ENCODE measurements around the gene CDH4. TPM values are rescaled to one million over a fixed set of nuclear protein-coding genes. Genes with fewer than 3 reads are reported as not detected.

The CDH4 gene
- total RNA-seq, 1 experiment from 2014 or later = 5.3 TPM

DNA sequence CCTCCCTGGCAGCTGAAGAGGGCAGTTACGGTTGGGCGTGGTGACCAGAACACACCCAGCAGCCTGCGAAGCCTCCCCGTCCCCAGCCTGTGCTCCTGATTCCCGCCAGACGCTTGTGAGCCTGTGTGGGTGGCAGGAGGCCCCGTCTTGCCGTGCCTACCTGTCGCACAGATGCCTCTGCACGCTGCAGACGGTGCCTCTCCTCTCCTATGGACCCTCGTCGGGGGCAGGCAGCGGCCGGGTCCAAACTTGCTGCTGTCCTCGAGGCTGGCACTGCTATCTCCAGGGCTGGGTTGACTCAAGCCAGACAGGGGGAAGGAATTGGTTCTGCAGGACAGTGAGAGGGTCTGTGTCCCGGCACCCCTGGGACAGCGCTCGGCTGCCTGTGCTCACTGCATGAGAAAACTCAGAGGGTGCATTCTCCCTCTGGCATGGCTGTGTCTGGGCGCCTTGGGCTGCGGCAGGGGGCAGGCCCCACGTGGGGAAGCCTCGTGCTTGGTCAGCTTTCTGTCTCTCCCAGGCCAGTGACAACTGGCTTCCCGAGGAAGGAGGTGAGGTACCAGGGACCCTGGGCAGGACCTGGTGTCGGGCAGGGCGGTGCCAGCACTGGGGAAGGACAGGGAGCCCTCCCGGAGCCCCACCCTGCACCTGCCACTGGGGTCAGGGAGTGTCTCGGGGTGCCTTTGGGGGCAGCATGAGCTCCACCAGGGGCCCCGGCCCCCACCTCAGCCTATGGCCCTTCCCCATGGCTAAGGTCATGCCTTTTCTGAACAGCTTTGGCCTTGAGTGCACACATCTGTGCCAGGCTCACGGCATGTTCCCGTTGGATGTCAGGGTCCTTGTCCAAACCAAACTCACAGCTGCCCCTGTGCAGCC lies 686.1 kb downstream of the CDH4 start:
- Mint-ChIP-seq H3K4me1 (peaks cover 14% of the 10 kb centered on the region), H3K9me3 (no peaks in the 10 kb centered on the region), H3K27ac (no peak overlapping the region), H3K27me3 (ENCODE audit: low read depth) (no peaks in the 10 kb centered on the region), H3K36me3 (no peaks in the 10 kb centered on the region), H3K4me3 (no peak overlapping the region)
- no peak for DNase-seq (ENCODE audit: low spot score)
- ChIA-PET CTCF (interaction anchor here (0.6 kb wide), 1 partner anchor 13 kb away, joined by 6 read pairs; no protein-coding TSS in a partner anchor), POLR2A (no interaction called here)
- TF ChIP-seq HMGA2 (CRISPR knock-in tag; IDR thresholded peaks at IDR 0.05) = no peak
- TF ChIP-seq, protein P1, sequence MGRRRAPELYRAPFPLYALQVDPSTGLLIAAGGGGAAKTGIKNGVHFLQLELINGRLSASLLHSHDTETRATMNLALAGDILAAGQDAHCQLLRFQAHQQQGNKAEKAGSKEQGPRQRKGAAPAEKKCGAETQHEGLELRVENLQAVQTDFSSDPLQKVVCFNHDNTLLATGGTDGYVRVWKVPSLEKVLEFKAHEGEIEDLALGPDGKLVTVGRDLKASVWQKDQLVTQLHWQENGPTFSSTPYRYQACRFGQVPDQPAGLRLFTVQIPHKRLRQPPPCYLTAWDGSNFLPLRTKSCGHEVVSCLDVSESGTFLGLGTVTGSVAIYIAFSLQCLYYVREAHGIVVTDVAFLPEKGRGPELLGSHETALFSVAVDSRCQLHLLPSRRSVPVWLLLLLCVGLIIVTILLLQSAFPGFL (CRISPR knock-in tag; IDR thresholded peaks at IDR 0.05; ENCODE audit: borderline replicate concordance) = no peak
- no peak for TF ChIP-seq GTF2I (CRISPR knock-in tag; conservative IDR thresholded peaks at IDR 0.05)
- TF ChIP-seq ZNF396 (CRISPR knock-in tag; IDR thresholded peaks at IDR 0.05; ENCODE audit: borderline replicate concordance) = no peak
- no peak for TF ChIP-seq TEAD4 (CRISPR knock-in tag; IDR thresholded peaks at IDR 0.05)
- TF ChIP-seq, protein P2, sequence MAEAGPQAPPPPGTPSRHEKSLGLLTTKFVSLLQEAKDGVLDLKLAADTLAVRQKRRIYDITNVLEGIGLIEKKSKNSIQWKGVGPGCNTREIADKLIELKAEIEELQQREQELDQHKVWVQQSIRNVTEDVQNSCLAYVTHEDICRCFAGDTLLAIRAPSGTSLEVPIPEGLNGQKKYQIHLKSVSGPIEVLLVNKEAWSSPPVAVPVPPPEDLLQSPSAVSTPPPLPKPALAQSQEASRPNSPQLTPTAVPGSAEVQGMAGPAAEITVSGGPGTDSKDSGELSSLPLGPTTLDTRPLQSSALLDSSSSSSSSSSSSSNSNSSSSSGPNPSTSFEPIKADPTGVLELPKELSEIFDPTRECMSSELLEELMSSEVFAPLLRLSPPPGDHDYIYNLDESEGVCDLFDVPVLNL (CRISPR knock-in tag; IDR thresholded peaks at IDR 0.05; ENCODE audit: borderline replicate concordance, low read depth) = no peak
- TF ChIP-seq, protein P3, sequence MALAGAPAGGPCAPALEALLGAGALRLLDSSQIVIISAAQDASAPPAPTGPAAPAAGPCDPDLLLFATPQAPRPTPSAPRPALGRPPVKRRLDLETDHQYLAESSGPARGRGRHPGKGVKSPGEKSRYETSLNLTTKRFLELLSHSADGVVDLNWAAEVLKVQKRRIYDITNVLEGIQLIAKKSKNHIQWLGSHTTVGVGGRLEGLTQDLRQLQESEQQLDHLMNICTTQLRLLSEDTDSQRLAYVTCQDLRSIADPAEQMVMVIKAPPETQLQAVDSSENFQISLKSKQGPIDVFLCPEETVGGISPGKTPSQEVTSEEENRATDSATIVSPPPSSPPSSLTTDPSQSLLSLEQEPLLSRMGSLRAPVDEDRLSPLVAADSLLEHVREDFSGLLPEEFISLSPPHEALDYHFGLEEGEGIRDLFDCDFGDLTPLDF (CRISPR knock-in tag; IDR thresholded peaks at IDR 0.05) = no peak
- TF ChIP-seq, protein P4, sequence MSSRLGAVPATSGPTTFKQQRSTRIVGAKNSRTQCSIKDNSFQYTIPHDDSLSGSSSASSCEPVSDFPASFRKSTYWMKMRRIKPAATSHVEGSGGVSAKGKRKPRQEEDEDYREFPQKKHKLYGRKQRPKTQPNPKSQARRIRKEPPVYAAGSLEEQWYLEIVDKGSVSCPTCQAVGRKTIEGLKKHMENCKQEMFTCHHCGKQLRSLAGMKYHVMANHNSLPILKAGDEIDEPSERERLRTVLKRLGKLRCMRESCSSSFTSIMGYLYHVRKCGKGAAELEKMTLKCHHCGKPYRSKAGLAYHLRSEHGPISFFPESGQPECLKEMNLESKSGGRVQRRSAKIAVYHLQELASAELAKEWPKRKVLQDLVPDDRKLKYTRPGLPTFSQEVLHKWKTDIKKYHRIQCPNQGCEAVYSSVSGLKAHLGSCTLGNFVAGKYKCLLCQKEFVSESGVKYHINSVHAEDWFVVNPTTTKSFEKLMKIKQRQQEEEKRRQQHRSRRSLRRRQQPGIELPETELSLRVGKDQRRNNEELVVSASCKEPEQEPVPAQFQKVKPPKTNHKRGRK (CRISPR knock-in tag; IDR thresholded peaks at IDR 0.05; ENCODE audit: borderline replicate concordance) = no peak
- TF ChIP-seq, protein P5, sequence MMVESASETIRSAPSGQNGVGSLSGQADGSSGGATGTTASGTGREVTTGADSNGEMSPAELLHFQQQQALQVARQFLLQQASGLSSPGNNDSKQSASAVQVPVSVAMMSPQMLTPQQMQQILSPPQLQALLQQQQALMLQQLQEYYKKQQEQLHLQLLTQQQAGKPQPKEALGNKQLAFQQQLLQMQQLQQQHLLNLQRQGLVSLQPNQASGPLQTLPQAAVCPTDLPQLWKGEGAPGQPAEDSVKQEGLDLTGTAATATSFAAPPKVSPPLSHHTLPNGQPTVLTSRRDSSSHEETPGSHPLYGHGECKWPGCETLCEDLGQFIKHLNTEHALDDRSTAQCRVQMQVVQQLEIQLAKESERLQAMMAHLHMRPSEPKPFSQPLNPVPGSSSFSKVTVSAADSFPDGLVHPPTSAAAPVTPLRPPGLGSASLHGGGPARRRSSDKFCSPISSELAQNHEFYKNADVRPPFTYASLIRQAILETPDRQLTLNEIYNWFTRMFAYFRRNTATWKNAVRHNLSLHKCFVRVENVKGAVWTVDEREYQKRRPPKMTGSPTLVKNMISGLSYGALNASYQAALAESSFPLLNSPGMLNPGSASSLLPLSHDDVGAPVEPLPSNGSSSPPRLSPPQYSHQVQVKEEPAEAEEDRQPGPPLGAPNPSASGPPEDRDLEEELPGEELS (CRISPR knock-in tag; IDR thresholded peaks at IDR 0.05) = no peak
- no peak for TF ChIP-seq OVOL2 (CRISPR knock-in tag; IDR thresholded peaks at IDR 0.05; ENCODE audit: borderline replicate concordance)
- TF ChIP-seq, protein P6, sequence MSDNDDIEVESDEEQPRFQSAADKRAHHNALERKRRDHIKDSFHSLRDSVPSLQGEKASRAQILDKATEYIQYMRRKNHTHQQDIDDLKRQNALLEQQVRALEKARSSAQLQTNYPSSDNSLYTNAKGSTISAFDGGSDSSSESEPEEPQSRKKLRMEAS (CRISPR knock-in tag; IDR thresholded peaks at IDR 0.05) = no peak
- TF ChIP-seq, protein P7, sequence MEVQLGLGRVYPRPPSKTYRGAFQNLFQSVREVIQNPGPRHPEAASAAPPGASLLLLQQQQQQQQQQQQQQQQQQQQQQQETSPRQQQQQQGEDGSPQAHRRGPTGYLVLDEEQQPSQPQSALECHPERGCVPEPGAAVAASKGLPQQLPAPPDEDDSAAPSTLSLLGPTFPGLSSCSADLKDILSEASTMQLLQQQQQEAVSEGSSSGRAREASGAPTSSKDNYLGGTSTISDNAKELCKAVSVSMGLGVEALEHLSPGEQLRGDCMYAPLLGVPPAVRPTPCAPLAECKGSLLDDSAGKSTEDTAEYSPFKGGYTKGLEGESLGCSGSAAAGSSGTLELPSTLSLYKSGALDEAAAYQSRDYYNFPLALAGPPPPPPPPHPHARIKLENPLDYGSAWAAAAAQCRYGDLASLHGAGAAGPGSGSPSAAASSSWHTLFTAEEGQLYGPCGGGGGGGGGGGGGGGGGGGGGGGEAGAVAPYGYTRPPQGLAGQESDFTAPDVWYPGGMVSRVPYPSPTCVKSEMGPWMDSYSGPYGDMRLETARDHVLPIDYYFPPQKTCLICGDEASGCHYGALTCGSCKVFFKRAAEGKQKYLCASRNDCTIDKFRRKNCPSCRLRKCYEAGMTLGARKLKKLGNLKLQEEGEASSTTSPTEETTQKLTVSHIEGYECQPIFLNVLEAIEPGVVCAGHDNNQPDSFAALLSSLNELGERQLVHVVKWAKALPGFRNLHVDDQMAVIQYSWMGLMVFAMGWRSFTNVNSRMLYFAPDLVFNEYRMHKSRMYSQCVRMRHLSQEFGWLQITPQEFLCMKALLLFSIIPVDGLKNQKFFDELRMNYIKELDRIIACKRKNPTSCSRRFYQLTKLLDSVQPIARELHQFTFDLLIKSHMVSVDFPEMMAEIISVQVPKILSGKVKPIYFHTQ (CRISPR knock-in tag; IDR thresholded peaks at IDR 0.05) = no peak
- TF ChIP-seq ZNF232 (CRISPR knock-in tag; IDR thresholded peaks at IDR 0.05) = no peak
- no peak for TF ChIP-seq JAZF1 (CRISPR knock-in tag; IDR thresholded peaks at IDR 0.05)
- TF ChIP-seq KAT7 (CRISPR knock-in tag; IDR thresholded peaks at IDR 0.05; ENCODE audit: borderline replicate concordance) = no peak
- ATAC-seq = no peak
